Measurements from ENCODE around the gene AREL1. TPM values are rescaled to one million over a fixed set of nuclear protein-coding genes. Genes with fewer than 3 reads are reported as not detected.

Gene AREL1
- polyA plus RNA-seq, 1 donor from 2014 or later: 30.4 TPM

DNA sequence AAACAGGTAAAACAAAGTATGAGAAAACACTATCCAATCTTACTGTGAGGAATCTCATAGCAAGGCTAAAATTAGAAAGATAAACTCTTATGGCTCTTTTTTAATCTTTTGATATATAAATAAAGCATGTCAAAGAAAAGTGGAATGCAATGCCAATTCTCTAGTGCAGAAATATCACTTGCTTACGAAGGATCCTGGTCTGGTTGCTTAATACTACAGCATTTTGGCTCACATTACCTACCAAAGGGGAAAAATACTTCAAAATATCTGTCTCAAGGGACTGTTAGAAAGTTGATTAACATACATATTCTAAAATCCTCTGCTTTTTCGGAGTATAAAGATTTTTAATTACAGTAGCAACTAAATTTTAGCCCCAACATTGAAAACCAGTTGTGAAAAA is 21.4 kb downstream of the AREL1 start:
- H3K4me3 ChIP-seq (ENCODE audit: low read length): no peak overlapping the region
- no peaks in the 10 kb centered on the region for H4K20me1 ChIP-seq (ENCODE audit: insufficient read depth)
- H3K27ac ChIP-seq (ENCODE audit: low read length): no peak overlapping the region
- peaks cover 5% of the 10 kb centered on the region for H3K36me3 ChIP-seq (ENCODE audit: insufficient read depth, low read length)
- H3K27me3 ChIP-seq (ENCODE audit: insufficient read depth, low read depth, low read length): no peaks in the 10 kb centered on the region
- no peak for TF ChIP-seq RAD21 (conservative IDR thresholded peaks at IDR 0.05)
- TF ChIP-seq, protein P1, sequence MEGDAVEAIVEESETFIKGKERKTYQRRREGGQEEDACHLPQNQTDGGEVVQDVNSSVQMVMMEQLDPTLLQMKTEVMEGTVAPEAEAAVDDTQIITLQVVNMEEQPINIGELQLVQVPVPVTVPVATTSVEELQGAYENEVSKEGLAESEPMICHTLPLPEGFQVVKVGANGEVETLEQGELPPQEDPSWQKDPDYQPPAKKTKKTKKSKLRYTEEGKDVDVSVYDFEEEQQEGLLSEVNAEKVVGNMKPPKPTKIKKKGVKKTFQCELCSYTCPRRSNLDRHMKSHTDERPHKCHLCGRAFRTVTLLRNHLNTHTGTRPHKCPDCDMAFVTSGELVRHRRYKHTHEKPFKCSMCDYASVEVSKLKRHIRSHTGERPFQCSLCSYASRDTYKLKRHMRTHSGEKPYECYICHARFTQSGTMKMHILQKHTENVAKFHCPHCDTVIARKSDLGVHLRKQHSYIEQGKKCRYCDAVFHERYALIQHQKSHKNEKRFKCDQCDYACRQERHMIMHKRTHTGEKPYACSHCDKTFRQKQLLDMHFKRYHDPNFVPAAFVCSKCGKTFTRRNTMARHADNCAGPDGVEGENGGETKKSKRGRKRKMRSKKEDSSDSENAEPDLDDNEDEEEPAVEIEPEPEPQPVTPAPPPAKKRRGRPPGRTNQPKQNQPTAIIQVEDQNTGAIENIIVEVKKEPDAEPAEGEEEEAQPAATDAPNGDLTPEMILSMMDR (IDR thresholded peaks at IDR 0.05; ENCODE audit: poor library complexity, severe bottlenecking): no peak
- H3K9me2 ChIP-seq (ENCODE audit: insufficient read depth, low read length): no peaks in the 10 kb centered on the region
- H3K9ac ChIP-seq (ENCODE audit: low read length): no peak overlapping the region
- no peak overlapping the region for H2AFZ ChIP-seq (ENCODE audit: low read depth, low read length)
- no peak overlapping the region for H3K4me2 ChIP-seq (ENCODE audit: low read length)
- no peaks in the 10 kb centered on the region for H3K9me3 ChIP-seq (ENCODE audit: low read length)
- H3F3A ChIP-seq (ENCODE audit: insufficient read depth, low read length, poor library complexity, severe bottlenecking): no peaks in the 10 kb centered on the region
- H3K79me2 ChIP-seq (replicated peaks; ENCODE audit: insufficient read depth, low read length): peaks cover 14% of the 10 kb centered on the region

DNA sequence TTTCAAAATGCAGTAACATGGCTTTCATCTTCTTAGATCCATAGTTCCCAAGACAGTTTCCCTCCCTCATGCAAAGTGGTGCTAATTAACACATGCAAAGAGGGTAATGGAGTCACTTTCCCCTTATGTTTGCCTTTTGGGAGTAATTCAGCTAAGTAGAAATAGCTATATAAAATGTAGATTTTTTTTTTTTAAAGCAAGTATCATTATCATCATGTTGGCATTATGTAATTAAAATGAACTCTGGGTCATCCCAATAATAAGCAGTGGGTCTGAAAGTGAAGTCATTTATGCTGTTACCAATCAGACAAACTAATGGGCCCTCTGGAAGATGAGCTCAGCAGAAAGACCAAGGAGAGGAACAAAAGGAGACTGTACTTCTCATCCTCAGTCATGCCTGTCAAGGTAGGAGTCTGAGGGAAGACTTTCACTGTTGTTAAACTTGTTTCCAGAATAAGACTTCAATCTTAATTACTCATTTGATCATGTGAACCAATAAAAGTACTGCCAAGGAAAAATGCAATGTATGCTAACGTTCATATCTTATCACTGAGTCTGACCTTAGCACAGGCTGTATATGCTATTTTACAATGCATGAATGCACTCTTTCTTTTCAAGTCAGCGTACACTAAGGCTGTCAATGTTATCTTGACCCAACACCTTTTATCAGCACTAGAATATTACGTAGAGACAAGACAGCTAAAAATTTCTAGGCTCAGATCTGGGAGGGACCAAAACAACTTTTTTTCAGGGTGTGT is 26.8 kb downstream of the AREL1 start:
- Histone ChIP-seq H3K9me2 (ENCODE audit: insufficient read depth, low read length) (no peaks in the 10 kb centered on the region), H3K79me2 (replicated peaks; ENCODE audit: insufficient read depth, low read length) (no peaks in the 10 kb centered on the region), H3K4me2 (ENCODE audit: low read length) (no peak overlapping the region), H2AFZ (ENCODE audit: low read depth, low read length) (no peak overlapping the region), H3K27ac (ENCODE audit: low read length) (no peak overlapping the region), H3K9ac (ENCODE audit: low read length) (no peak overlapping the region), H3K9me3 (ENCODE audit: low read length) (no peaks in the 10 kb centered on the region), H3K27me3 (ENCODE audit: insufficient read depth, low read depth, low read length) (no peaks in the 10 kb centered on the region), H3K36me3 (ENCODE audit: insufficient read depth, low read length) (peaks cover 5% of the 10 kb centered on the region), H4K20me1 (ENCODE audit: insufficient read depth) (no peaks in the 10 kb centered on the region), H3K4me3 (ENCODE audit: low read length) (no peak overlapping the region), H3F3A (ENCODE audit: insufficient read depth, low read length, poor library complexity, severe bottlenecking) (no peaks in the 10 kb centered on the region)
- no peak for TF ChIP-seq SMC3 (conservative IDR thresholded peaks at IDR 0.05; ENCODE audit: poor library complexity)
- TF ChIP-seq RAD21 (conservative IDR thresholded peaks at IDR 0.05): no peak
- no peak for TF ChIP-seq EZH2 (IDR thresholded peaks at IDR 0.05; ENCODE audit: borderline replicate concordance, insufficient read depth, low read length, poor library complexity, severe bottlenecking)
- TF ChIP-seq TAF1 (IDR thresholded peaks at IDR 0.05; ENCODE audit: low read depth): no peak
- no peak for TF ChIP-seq POLR2AphosphoS5 (IDR thresholded peaks at IDR 0.05)
- TF ChIP-seq, protein P2, sequence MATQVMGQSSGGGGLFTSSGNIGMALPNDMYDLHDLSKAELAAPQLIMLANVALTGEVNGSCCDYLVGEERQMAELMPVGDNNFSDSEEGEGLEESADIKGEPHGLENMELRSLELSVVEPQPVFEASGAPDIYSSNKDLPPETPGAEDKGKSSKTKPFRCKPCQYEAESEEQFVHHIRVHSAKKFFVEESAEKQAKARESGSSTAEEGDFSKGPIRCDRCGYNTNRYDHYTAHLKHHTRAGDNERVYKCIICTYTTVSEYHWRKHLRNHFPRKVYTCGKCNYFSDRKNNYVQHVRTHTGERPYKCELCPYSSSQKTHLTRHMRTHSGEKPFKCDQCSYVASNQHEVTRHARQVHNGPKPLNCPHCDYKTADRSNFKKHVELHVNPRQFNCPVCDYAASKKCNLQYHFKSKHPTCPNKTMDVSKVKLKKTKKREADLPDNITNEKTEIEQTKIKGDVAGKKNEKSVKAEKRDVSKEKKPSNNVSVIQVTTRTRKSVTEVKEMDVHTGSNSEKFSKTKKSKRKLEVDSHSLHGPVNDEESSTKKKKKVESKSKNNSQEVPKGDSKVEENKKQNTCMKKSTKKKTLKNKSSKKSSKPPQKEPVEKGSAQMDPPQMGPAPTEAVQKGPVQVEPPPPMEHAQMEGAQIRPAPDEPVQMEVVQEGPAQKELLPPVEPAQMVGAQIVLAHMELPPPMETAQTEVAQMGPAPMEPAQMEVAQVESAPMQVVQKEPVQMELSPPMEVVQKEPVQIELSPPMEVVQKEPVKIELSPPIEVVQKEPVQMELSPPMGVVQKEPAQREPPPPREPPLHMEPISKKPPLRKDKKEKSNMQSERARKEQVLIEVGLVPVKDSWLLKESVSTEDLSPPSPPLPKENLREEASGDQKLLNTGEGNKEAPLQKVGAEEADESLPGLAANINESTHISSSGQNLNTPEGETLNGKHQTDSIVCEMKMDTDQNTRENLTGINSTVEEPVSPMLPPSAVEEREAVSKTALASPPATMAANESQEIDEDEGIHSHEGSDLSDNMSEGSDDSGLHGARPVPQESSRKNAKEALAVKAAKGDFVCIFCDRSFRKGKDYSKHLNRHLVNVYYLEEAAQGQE (IDR thresholded peaks at IDR 0.05; ENCODE audit: borderline replicate concordance): no peak
- TF ChIP-seq, protein P1 (IDR thresholded peaks at IDR 0.05; ENCODE audit: poor library complexity, severe bottlenecking): no peak
- TF ChIP-seq MXI1 (conservative IDR thresholded peaks at IDR 0.05; ENCODE audit: poor library complexity, severe bottlenecking): no peak
- TF ChIP-seq EP300 (conservative IDR thresholded peaks at IDR 0.05; ENCODE audit: poor library complexity, severe bottlenecking): no peak

Data from neural cell (in vitro differentiated cells).